Thymus (tissue), 2 donors: ENCODE data around the gene CYP4F12. TPM values are rescaled to one million over a fixed set of nuclear protein-coding genes. Genes with fewer than 3 reads are reported as not detected.

ENCODE experiments used
- polyA plus RNA-seq: library from polyadenylated mRNA; stranded (reverse); fragments of 200-250 nt; gene quantifications from one replicate; pipeline ENCODE4 v1.2.3, GENCODE V29; 2013
- total RNA-seq: library from RNA; stranded (reverse); fragments of 120-200 nt; gene quantifications from one replicate; pipeline ENCODE4 v1.2.4, GENCODE V29; 2013
- donor health status: healthy.

Gene CYP4F12
- total and polyA plus RNA-seq, 2 donors: 1.4 to 6.8 TPM

Other genes with a start within 250 kb of the CYP4F12 start
- gene WIZ, start 223.1 kb upstream of the CYP4F12 start, total RNA-seq: 2.9 TPM
- gene WIZ, start 223.1 kb upstream of the CYP4F12 start, polyA plus RNA-seq: 13.3 TPM
- gene RASAL3, start 208.5 kb upstream of the CYP4F12 start, total RNA-seq: 30.8 TPM
- 68.1 TPM for gene RASAL3, start 208.5 kb upstream of the CYP4F12 start, polyA plus RNA-seq
- gene PGLYRP2, start 193.6 kb upstream of the CYP4F12 start, total RNA-seq: 0.71 TPM
- 0.14 TPM for gene PGLYRP2, start 193.6 kb upstream of the CYP4F12 start, polyA plus RNA-seq
- 0.09 TPM for gene CYP4F22, start 164.6 kb upstream of the CYP4F12 start, total RNA-seq
- 0.64 TPM for gene CYP4F22, start 164.6 kb upstream of the CYP4F12 start, polyA plus RNA-seq
- 0.28 TPM for gene CYP4F8, start 57.9 kb upstream of the CYP4F12 start, total RNA-seq
- 18.3 TPM for gene CYP4F8, start 57.9 kb upstream of the CYP4F12 start, polyA plus RNA-seq
- 0.24 TPM for gene CYP4F3, start 32.2 kb upstream of the CYP4F12 start, total RNA-seq
- 2.1 TPM for gene CYP4F3, start 32.2 kb upstream of the CYP4F12 start, polyA plus RNA-seq
- not detected for gene OR10H2, start 54.9 kb downstream of the CYP4F12 start, total RNA-seq
- not detected for gene OR10H2, start 54.9 kb downstream of the CYP4F12 start, polyA plus RNA-seq
- not detected for gene OR10H3, start 64.9 kb downstream of the CYP4F12 start, total RNA-seq
- not detected for gene OR10H3, start 64.9 kb downstream of the CYP4F12 start, polyA plus RNA-seq
- gene OR10H5, start 114.6 kb downstream of the CYP4F12 start, total RNA-seq: not detected
- gene OR10H5, start 114.6 kb downstream of the CYP4F12 start, polyA plus RNA-seq: 0.05 TPM
- not detected for gene OR10H1, start 142.6 kb downstream of the CYP4F12 start, total RNA-seq
- 0.09 TPM for gene OR10H1, start 142.6 kb downstream of the CYP4F12 start, polyA plus RNA-seq
- 0.09 TPM for gene CYP4F2, start 225.0 kb downstream of the CYP4F12 start, total RNA-seq
- gene CYP4F2, start 225.0 kb downstream of the CYP4F12 start, polyA plus RNA-seq: 0.16 TPM